Measurements from ENCODE around the gene UBL7. TPM values are rescaled to one million over a fixed set of nuclear protein-coding genes. Genes with fewer than 3 reads are reported as not detected.

Gene UBL7
- total RNA-seq, 2 experiments from 2014 or later: 29.5 to 44.1 TPM

- no TSS peak for BruUV-seq (replicated peaks)
- no peaks in the 10 kb centered on the region for H3K79me2 ChIP-seq (ENCODE audit: insufficient read depth, low read depth, low read length)
- CTCF ChIA-PET (ENCODE audit: unreplicated experiment): no interaction called here
- DNase-seq (ENCODE audit: low spot score): peak; percentile 69
- H3K27ac ChIP-seq (ENCODE audit: low read depth, low read length, poor library complexity, severe bottlenecking): no peak overlapping the region
- no peak overlapping the region for H2AFZ ChIP-seq (ENCODE audit: low read length)
- peaks cover 86% of the 10 kb centered on the region for H3K4me1 ChIP-seq (ENCODE audit: insufficient read depth, low read length, poor library complexity, severe bottlenecking)
- POLR2A ChIA-PET: interaction anchor here (0.5 to 1.3 kb wide), 2 partner anchors 15 to 1600 kb away, joined by 3 to 5 read pairs; no protein-coding TSS in a partner anchor
- no peaks in the 10 kb centered on the region for H3K9me2 ChIP-seq (ENCODE audit: insufficient read depth, low read length)
- no peaks in the 10 kb centered on the region for H3K9me3 ChIP-seq (ENCODE audit: low read length)
- intact Hi-C loops (cut with micrococcal nuclease; ENCODE audit: unreplicated experiment): no loop called here
- no peaks in the 10 kb centered on the region for H3K36me3 ChIP-seq (ENCODE audit: insufficient read depth, low read length)
- H3K4me3 ChIP-seq (ENCODE audit: low read depth, low read length, poor library complexity, severe bottlenecking): peak overlapping the region; percentile 39
- no peak for TF ChIP-seq EZH2phosphoT487 (IDR thresholded peaks at IDR 0.05; ENCODE audit: borderline replicate concordance, low read depth, low read length)
- TF ChIP-seq CTCF (conservative IDR thresholded peaks at IDR 0.05; ENCODE audit: low read length): no peak
- H4K20me1 ChIP-seq (ENCODE audit: insufficient read depth, low read length): peaks cover 4% of the 10 kb centered on the region
- peak overlapping the region; percentile 85 for H3K4me2 ChIP-seq (ENCODE audit: low read length)
These were observed 61.2 kb downstream of the UBL7 start for GRCh38 chr15:74399511-74400312.

GRCh38 chr15:74399100-74399499, 61.9 kb downstream of the UBL7 start:
- CTCF ChIA-PET (ENCODE audit: unreplicated experiment): no interaction called here
- TF ChIP-seq CTCF (conservative IDR thresholded peaks at IDR 0.05; ENCODE audit: low read length) (no peak), EZH2phosphoT487 (IDR thresholded peaks at IDR 0.05; ENCODE audit: borderline replicate concordance, low read depth, low read length) (no peak)
- no peaks in the 10 kb centered on the region for H3K36me3 ChIP-seq (ENCODE audit: insufficient read depth, low read length)
- POLR2A ChIA-PET: interaction anchor here (0.5 kb wide), 1 partner anchor 1601 kb away, joined by 3 read pairs; no protein-coding TSS in a partner anchor
- no peak overlapping the region for H3K27ac ChIP-seq (ENCODE audit: low read depth, low read length, poor library complexity, severe bottlenecking)
- no peaks in the 10 kb centered on the region for H3K79me2 ChIP-seq (ENCODE audit: insufficient read depth, low read depth, low read length)
- peaks cover 4% of the 10 kb centered on the region for H4K20me1 ChIP-seq (ENCODE audit: insufficient read depth, low read length)
- BruUV-seq (replicated peaks): no TSS peak
- no peaks in the 10 kb centered on the region for H3K9me3 ChIP-seq (ENCODE audit: low read length)
- H3K4me1 ChIP-seq (ENCODE audit: insufficient read depth, low read length, poor library complexity, severe bottlenecking): peaks cover 80% of the 10 kb centered on the region
- no peak for DNase-seq (ENCODE audit: low spot score)
- no peak overlapping the region for H2AFZ ChIP-seq (ENCODE audit: low read length)
- intact Hi-C loops (cut with micrococcal nuclease; ENCODE audit: unreplicated experiment): no loop called here
- no peak overlapping the region for H3K4me2 ChIP-seq (ENCODE audit: low read length)
- H3K4me3 ChIP-seq (ENCODE audit: low read depth, low read length, poor library complexity, severe bottlenecking): no peak overlapping the region
- no peaks in the 10 kb centered on the region for H3K9me2 ChIP-seq (ENCODE audit: insufficient read depth, low read length)

GRCh38 chr15:74398183-74398582, 62.8 kb downstream of the UBL7 start:
- Histone ChIP-seq H3K9me3 (ENCODE audit: low read length) (no peaks in the 10 kb centered on the region), H3K27ac (ENCODE audit: low read depth, low read length, poor library complexity, severe bottlenecking) (no peak overlapping the region), H3K36me3 (ENCODE audit: insufficient read depth, low read length) (no peaks in the 10 kb centered on the region), H4K20me1 (ENCODE audit: insufficient read depth, low read length) (peaks cover 4% of the 10 kb centered on the region), H3K4me3 (ENCODE audit: low read depth, low read length, poor library complexity, severe bottlenecking) (no peak overlapping the region), H3K4me2 (ENCODE audit: low read length) (peak overlapping the region; percentile 50), H2AFZ (ENCODE audit: low read length) (no peak overlapping the region), H3K9me2 (ENCODE audit: insufficient read depth, low read length) (no peaks in the 10 kb centered on the region), H3K79me2 (ENCODE audit: insufficient read depth, low read depth, low read length) (no peaks in the 10 kb centered on the region), H3K4me1 (ENCODE audit: insufficient read depth, low read length, poor library complexity, severe bottlenecking) (peaks cover 71% of the 10 kb centered on the region)
- CTCF ChIA-PET (ENCODE audit: unreplicated experiment): no interaction called here
- POLR2A ChIA-PET: no interaction called here
- intact Hi-C loops (cut with micrococcal nuclease; ENCODE audit: unreplicated experiment): no loop called here
- DNase-seq (ENCODE audit: low spot score): no peak
- no TSS peak for BruUV-seq (replicated peaks)
- no peak for TF ChIP-seq CTCF (conservative IDR thresholded peaks at IDR 0.05; ENCODE audit: low read length)
- no peak for TF ChIP-seq EZH2phosphoT487 (IDR thresholded peaks at IDR 0.05; ENCODE audit: borderline replicate concordance, low read depth, low read length)
